H1 (cell line): ENCODE measurements around the gene TAF4. TPM values are rescaled to one million over a fixed set of nuclear protein-coding genes. Genes with fewer than 3 reads are reported as not detected.

Experiments used
- CTCF ChIA-PET: fragments of 300-600 bp; sonication (Branson Sonifier 250); formaldehyde crosslinking; loops from one replicate; lab custom pipeline; 2021; ENCODE audit not compliant: partially characterized antibody; lab: Charles Lee
- POLR2A ChIA-PET: fragments of 300-600 bp; sonication (Branson Sonifier 250); formaldehyde crosslinking; loops from one replicate; lab custom pipeline; 2021; ENCODE audit warnings: inconsistent platforms; ENCODE audit not compliant: partially characterized antibody; lab: Charles Lee
- DNase-seq, 2 experiments: peaks; one replicate each; pipeline versions ENCODE4 v3.0.0 to v3.0.0-alpha.2; 2010 to 2022; ENCODE audit warnings: low spot score in 2 of 2, low read depth in 1 of 2, mixed read lengths in 1 of 2
- FAIRE-seq: peaks from 2 replicates; lab custom pipeline; 2011; peaks lifted over from hg19 to GRCh38; lab: Jason Lieb, UNC
- H2AFZ ChIP-seq: 2 replicates; pipeline ENCODE4 v1.8.1; 2012; ENCODE audit warnings: low read length, inconsistent platforms
- H2AK5ac ChIP-seq: 2 replicates; pipeline ENCODE4 v1.6.1; 2013; ENCODE audit warnings: low read depth, low read length
- H2BK120ac ChIP-seq: replicated peaks from 2 replicates; pipeline ENCODE3; 2013; ENCODE audit warnings: low read depth, low read length, inconsistent platforms
- H2BK12ac ChIP-seq: 2 replicates; pipeline ENCODE4 v1.6.1; 2013; ENCODE audit warnings: low read depth, low read length
- H2BK15ac ChIP-seq: 2 replicates; pipeline ENCODE4 v1.6.1; 2013; ENCODE audit warnings: low read length
- H2BK20ac ChIP-seq: 2 replicates; pipeline ENCODE4 v1.6.1; 2013; ENCODE audit warnings: low read length
- H2BK5ac ChIP-seq: 2 replicates; pipeline ENCODE4 v1.6.1; 2013; ENCODE audit warnings: low read depth, low read length
- H3K14ac ChIP-seq: 2 replicates; pipeline ENCODE4 v1.6.1; 2013; ENCODE audit warnings: inconsistent platforms; ENCODE audit not compliant: insufficient read length
- H3K18ac ChIP-seq: 2 replicates; pipeline ENCODE4 v1.6.1; 2013; ENCODE audit warnings: low read length; ENCODE audit errors: extremely low read depth
- H3K23ac ChIP-seq: 2 replicates; pipeline ENCODE4 v1.6.1; 2013; ENCODE audit warnings: inconsistent platforms; ENCODE audit not compliant: insufficient read length
- H3K23me2 ChIP-seq: 2 replicates; pipeline ENCODE4 v1.6.1; 2013; ENCODE audit warnings: low read depth, low read length
- H3K27ac ChIP-seq: 2 replicates; pipeline ENCODE4 v1.6.1; 2011; ENCODE audit warnings: low read depth, low read length, inconsistent platforms
- H3K27me3 ChIP-seq, 4 experiments: replicated peaks in 1 of 4; 1 replicate in 1 of 4; 2 replicates in 3 of 4; pipeline versions ENCODE4 v1.6.1 to v1.8.1; 2011 to 2013; ENCODE audit warnings: low read length in 3 of 4, mild to moderate bottlenecking in 3 of 4, inconsistent platforms in 2 of 4, mixed read lengths in 2 of 4, moderate library complexity in 1 of 4; ENCODE audit not compliant: control insufficient read depth in 3 of 4, insufficient read depth in 3 of 4; ENCODE audit errors: extremely low read depth in 1 of 4
- H3K36me3 ChIP-seq, 4 experiments: 2 replicates each; pipeline versions ENCODE4 v1.6.1 to v1.8.1; 2011 to 2013; ENCODE audit warnings: mild to moderate bottlenecking in 4 of 4, low read length in 3 of 4, moderate library complexity in 2 of 4, control low read depth in 1 of 4, inconsistent platforms in 1 of 4; ENCODE audit not compliant: insufficient read depth in 4 of 4, control insufficient read depth in 2 of 4
- H3K4ac ChIP-seq: replicated peaks from 2 replicates; pipeline ENCODE3; 2013; ENCODE audit warnings: low read length, low read depth, mixed read lengths, inconsistent platforms; ENCODE audit not compliant: insufficient read length
- H3K4me1 ChIP-seq, 4 experiments: replicated peaks in 1 of 4; 1 replicate in 1 of 4; 2 replicates in 3 of 4; pipeline versions ENCODE4 v1.6.1 to v1.8.1; 2011 to 2013; ENCODE audit warnings: low read length in 3 of 4, inconsistent platforms in 2 of 4, mixed read lengths in 1 of 4; ENCODE audit not compliant: insufficient read depth in 4 of 4, control insufficient read depth in 3 of 4
- H3K4me2 ChIP-seq, 2 experiments: 2 replicates each; pipeline versions ENCODE4 v1.6.1 to v1.8.1; 2011 to 2013; ENCODE audit warnings: low read depth in 2 of 2, low read length in 2 of 2, control low read depth in 1 of 2, inconsistent platforms in 1 of 2, mild to moderate bottlenecking in 1 of 2; ENCODE audit not compliant: insufficient read depth in 1 of 2
- H3K4me3 ChIP-seq, 4 experiments: fragments of 200-600, 300-600 bp in 1 of 4; sonication (generic), shearing (Covaris generic), sonication (Bioruptor Twin) in 1 of 4; 2 replicates each; pipeline versions ENCODE4 v1.5.1 to v1.8.1; 2011 to 2016; ENCODE audit warnings: low read length in 4 of 4, low read depth in 3 of 4, control low read depth in 2 of 4, inconsistent platforms in 2 of 4, mild to moderate bottlenecking in 2 of 4, mixed read lengths in 1 of 4, moderate library complexity in 1 of 4; ENCODE audit not compliant: insufficient read depth in 2 of 4; ENCODE audit errors: extremely low read depth in 1 of 4
- H3K56ac ChIP-seq: replicated peaks from 2 replicates; pipeline ENCODE3; 2013; ENCODE audit warnings: low read depth, mild to moderate bottlenecking, mixed read lengths, low read length, inconsistent platforms; ENCODE audit not compliant: insufficient read length
- H3K79me1 ChIP-seq: 2 replicates; pipeline ENCODE4 v1.6.1; 2013; ENCODE audit warnings: low read depth, low read length, control low read depth
- H3K79me2 ChIP-seq, 2 experiments: 2 replicates each; pipeline versions ENCODE4 v1.6.1 to v1.8.1; 2012 to 2013; ENCODE audit warnings: low read length in 2 of 2, mild to moderate bottlenecking in 2 of 2, inconsistent platforms in 1 of 2; ENCODE audit not compliant: insufficient read depth in 2 of 2, control insufficient read depth in 1 of 2
- H3K9ac ChIP-seq, 4 experiments: replicated peaks in 1 of 4; 1 replicate in 1 of 4; 2 replicates in 3 of 4; pipeline versions ENCODE4 v1.6.1 to v1.8.1; 2011 to 2013; ENCODE audit warnings: low read depth in 3 of 4, low read length in 3 of 4, control low read depth in 2 of 4, mild to moderate bottlenecking in 2 of 4, moderate library complexity in 2 of 4, inconsistent platforms in 1 of 4; ENCODE audit errors: extremely low read depth in 1 of 4
- H3K9me3 ChIP-seq, 2 experiments: 2 replicates each; pipeline versions ENCODE4 v1.6.1 to v1.8.1; 2012 to 2013; ENCODE audit warnings: mild to moderate bottlenecking in 2 of 2, moderate library complexity in 2 of 2, control low read depth in 1 of 2, inconsistent platforms in 1 of 2, low read depth in 1 of 2, low read length in 1 of 2, mixed read lengths in 1 of 2; ENCODE audit not compliant: insufficient read depth in 2 of 2
- H4K20me1 ChIP-seq, 2 experiments: replicated peaks in 1 of 2; 2 replicates each; pipeline versions ENCODE3 to v1.8.1; 2011 to 2013; ENCODE audit warnings: inconsistent platforms in 2 of 2, low read length in 2 of 2, mild to moderate bottlenecking in 1 of 2; ENCODE audit not compliant: insufficient read depth in 2 of 2, control insufficient read depth in 1 of 2
- H4K5ac ChIP-seq: 2 replicates; pipeline ENCODE4 v1.6.1; 2013; ENCODE audit warnings: low read length, low read depth, mixed read lengths, inconsistent platforms; ENCODE audit not compliant: insufficient read length
- H4K8ac ChIP-seq: 2 replicates; pipeline ENCODE4 v1.8.0; 2013; ENCODE audit warnings: mild to moderate bottlenecking, moderate library complexity, low read length, inconsistent platforms; ENCODE audit not compliant: insufficient read depth; ENCODE audit errors: extremely low read depth
- H4K91ac ChIP-seq: replicated peaks from 2 replicates; pipeline ENCODE3; 2013; ENCODE audit warnings: low read length, mixed read lengths, inconsistent platforms; ENCODE audit not compliant: insufficient read length
- CTCF ChIP-seq, 3 experiments: IDR thresholded peaks; 1 replicate in 2 of 3; 2 replicates in 1 of 3; pipeline versions ENCODE4 v1.5.1 to v1.6.1; 2011; ENCODE audit warnings: low read length in 3 of 3, mild to moderate bottlenecking in 3 of 3, inconsistent platforms in 2 of 3, low read depth in 1 of 3, moderate library complexity in 1 of 3; ENCODE audit not compliant: insufficient read depth in 1 of 3; ENCODE audit errors: control extremely low read depth in 1 of 3
- EZH2 ChIP-seq: fragments of 200-600 bp; sonication (generic); IDR thresholded peaks from 2 replicates; pipeline ENCODE4 v1.7.1; 2012; ENCODE audit warnings: low read depth, mild to moderate bottlenecking, moderate library complexity, low read length, inconsistent platforms; ENCODE audit not compliant: severe bottlenecking
- JUN ChIP-seq: IDR thresholded peaks from 2 replicates; pipeline ENCODE4 v1.6.1; 2011; ENCODE audit warnings: low read depth, mild to moderate bottlenecking, improper control_type of control experiment, low read length
- NANOG ChIP-seq: IDR thresholded peaks from 2 replicates; pipeline ENCODE4 v1.6.1; 2011; ENCODE audit warnings: low read length, low read depth, mild to moderate bottlenecking, inconsistent platforms; ENCODE audit not compliant: insufficient read depth, poor library complexity, severe bottlenecking
- WGBS, 2 experiments: shearing (Covaris generic) in 1 of 2; methylation state at CpG; one replicate each; pipeline versions ENCODE4 v1.1.6 to v1.1.7; 2013 to 2015; ENCODE audit warnings: low lambda C conversion rate in 2 of 2, mixed read lengths in 2 of 2, inconsistent platforms in 1 of 2, low coverage in 1 of 2, missing lambda C conversion rate in 1 of 2; ENCODE audit not compliant: insufficient replicate concordance in 2 of 2, insufficient coverage in 1 of 2, insufficient read length in 1 of 2; ENCODE audit errors: extremely low coverage in 1 of 2, missing lambda C conversion rate in 1 of 2; 5-methylcytosine and 5-hydroxymethylcytosine counted together
- polyA plus RNA-seq, 7 experiments: library from polyadenylated mRNA; depleted of rRNA in 3 of 7; stranded (reverse) in 5 of 7; unstranded in 2 of 7; fragments of >200 nt in 5 of 7; fragments of 200-250 nt in 2 of 7; gene quantifications; 1 replicate in 5 of 7; 2 replicates in 1 of 7; 4 replicates in 1 of 7; pipeline versions ENCODE4 v1.2.1 to v1.2.3, GENCODE V29; 2011 to 2013; ENCODE audit warnings: missing spikeins in 2 of 7, mixed read lengths in 2 of 7
- total RNA-seq: library from RNA; stranded (reverse); fragmentation: NEBNext Ultra II Directional; extraction: Animal tissue kit (Norgen Biotek cat#: 25700); gene quantifications from 2 replicates; pipeline ENCODE4 v1.2.1, GENCODE V29; 2021

Gene TAF4
- total and polyA plus RNA-seq, 2 of the 8 experiments (the other 6 are each of a cell fraction or from before 2014, with no cell fraction given) = 16.0 to 30.1 TPM

- 78% methylated on average over 9 of the region's 10 CpGs; no CpG with 5 or more reads in 1 of the 2 experiments for WGBS, 2 experiments
- Histone ChIP-seq H3K9ac (no peak overlapping the region), H3K9me3 (no peaks in the 10 kb centered on the region), H3K36me3 (peaks cover 0 to 7% (median 3%) of the 10 kb centered on the region in 4 experiments; a peak in 3 of 8 replicates), H3K56ac (no peak overlapping the region), H3K14ac (no peak overlapping the region), H2BK12ac (no peak overlapping the region), H3K27me3 (no peaks in the 10 kb centered on the region), H3K27ac (no peak overlapping the region), H2BK20ac (no peak overlapping the region), H2AK5ac (no peak overlapping the region), H2BK5ac (no peak overlapping the region; the same call in 1 of the 2 replicates), H2AFZ (no peak overlapping the region), H4K20me1 (peaks cover 5 to 6% of the 10 kb centered on the region in 2 experiments), H3K4me3 (no peak overlapping the region), H4K8ac (no peak overlapping the region), H3K79me1 (peaks cover 3% of the 10 kb centered on the region; the same call in 1 of the 2 replicates), H3K4me1 (no peaks in the 10 kb centered on the region; a peak in 1 of 7 replicates), H3K4ac (no peak overlapping the region), H3K23ac (no peak overlapping the region), H4K91ac (no peak overlapping the region), H3K79me2 (no peaks in the 10 kb centered on the region), H3K18ac (no peak overlapping the region), H3K23me2 (peaks cover 8% of the 10 kb centered on the region; the same call in 1 of the 2 replicates), H3K4me2 (no peak overlapping the region; a peak in 1 of 4 replicates), H4K5ac (no peak overlapping the region), H2BK120ac (no peak overlapping the region), H2BK15ac (no peak overlapping the region)
- no peak for DNase-seq
- no peak for FAIRE-seq
- TF ChIP-seq EZH2 (no peak), JUN (no peak), CTCF (IDR thresholded peaks at IDR 0.05; ENCODE audit: control extremely low read depth in 1 of 3, insufficient read depth in 1 of 3, low read depth in 1 of 3, low read length in 3 of 3) (no peak), NANOG (no peak)
- CTCF ChIA-PET = interaction anchor here (1.2 kb wide), 2 partner anchors 22 to 33 kb away, joined by 3 to 4 read pairs; no protein-coding TSS in a partner anchor
- POLR2A ChIA-PET = interaction anchor here (0.9 kb wide), 1 partner anchor 67 kb away, joined by 4 read pairs; no protein-coding TSS in a partner anchor
These were observed 88.3 kb downstream of the TAF4 start for GRCh38 chr20:61977419-61977786.
